ENCODE measurements around the gene RICTOR. TPM values are rescaled to one million over a fixed set of nuclear protein-coding genes. Genes with fewer than 3 reads are reported as not detected.

Gene RICTOR
- total and polyA plus RNA-seq, 9 of the 15 experiments (the other 6 are each of a cell fraction or from before 2014, with no cell fraction given), result 13.9 to 46.6 (median 22.6) TPM

DNA sequence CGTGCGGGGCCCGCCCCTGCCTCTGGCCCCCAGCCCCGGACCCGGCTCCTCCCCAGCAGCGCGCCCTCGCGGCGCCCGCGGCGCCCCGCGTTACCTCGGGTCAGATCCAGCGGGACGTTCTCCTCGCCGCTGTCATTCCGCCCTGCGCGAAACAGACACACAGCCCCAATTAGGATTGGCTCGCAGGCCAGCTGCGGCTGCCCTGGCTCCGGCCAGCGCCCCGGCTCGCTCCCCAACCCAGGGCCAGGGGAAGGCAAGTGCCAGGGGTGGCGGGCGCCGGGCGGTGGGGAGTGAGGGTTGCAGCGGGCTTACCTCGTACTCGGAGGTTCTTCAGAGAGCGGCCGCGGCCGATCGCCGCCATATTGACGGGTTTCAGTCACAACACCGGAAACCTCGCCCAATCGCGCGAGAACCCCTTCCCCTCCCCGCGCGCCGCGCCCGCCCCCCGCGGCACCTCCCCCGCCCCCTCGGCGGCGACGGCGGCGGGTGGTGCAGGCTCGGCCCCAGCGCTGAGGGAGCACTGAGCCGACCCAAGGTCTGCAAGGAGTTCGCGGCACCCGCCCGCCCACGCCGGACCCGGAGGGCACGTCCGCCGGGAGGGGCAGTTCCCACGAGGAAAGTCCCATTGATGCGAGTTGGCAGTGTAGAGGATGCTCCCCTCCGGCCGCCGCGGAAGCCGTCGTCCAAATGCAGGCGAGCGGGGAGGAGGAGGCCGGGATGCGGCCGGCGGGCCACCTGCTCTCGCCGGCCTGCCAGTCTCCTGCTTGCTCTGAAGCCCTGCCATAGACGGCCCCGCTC lies at the start of gene RICTOR (continued):
- TF ChIP-seq CTBP1 (IDR thresholded peaks at IDR 0.05; ENCODE audit: borderline replicate concordance) (peak; percentile 76; the same call in 1 of the 2 replicates), KHSRP (IDR thresholded peaks at IDR 0.05) (no peak), POLR2B (IDR thresholded peaks at IDR 0.05; ENCODE audit: low read depth, partially characterized antibody) (peak; percentile 86), RAD51 (IDR thresholded peaks at IDR 0.05; ENCODE audit: borderline replicate concordance, low read depth) (no peak), ZNF699 (CRISPR knock-in tag; IDR thresholded peaks at IDR 0.05; ENCODE audit: insufficient replicate concordance) (no peak), CHD4 (IDR thresholded peaks at IDR 0.05; ENCODE audit: insufficient read depth, insufficient replicate concordance, low read depth, low read length, poor library complexity, severe bottlenecking) (no peak), KAT7 (CRISPR knock-in tag; IDR thresholded peaks at IDR 0.05; ENCODE audit: borderline replicate concordance) (peak; percentile 20), ZNF175 (CRISPR knock-in tag; IDR thresholded peaks at IDR 0.05; ENCODE audit: low read depth) (no peak), ARID2 (IDR thresholded peaks at IDR 0.05) (no peak), SAFB (IDR thresholded peaks at IDR 0.05; ENCODE audit: borderline replicate concordance, low read depth, low read length) (peak; percentile 75), RHOXF2B (CRISPR knock-in tag; conservative IDR thresholded peaks at IDR 0.05) (peak; percentile 84; the same call in 1 of the 2 replicates), TARDBP (IDR thresholded peaks at IDR 0.05) (0 out of 2 replicates have a peak, but pooled peaks have one; percentile 33), EZH2 (IDR thresholded peaks at IDR 0.05; ENCODE audit: borderline replicate concordance, low read depth, low read length) (no peak)
- TF ChIP-seq, protein P1, sequence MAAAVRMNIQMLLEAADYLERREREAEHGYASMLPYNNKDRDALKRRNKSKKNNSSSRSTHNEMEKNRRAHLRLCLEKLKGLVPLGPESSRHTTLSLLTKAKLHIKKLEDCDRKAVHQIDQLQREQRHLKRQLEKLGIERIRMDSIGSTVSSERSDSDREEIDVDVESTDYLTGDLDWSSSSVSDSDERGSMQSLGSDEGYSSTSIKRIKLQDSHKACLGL (CRISPR knock-in tag; IDR thresholded peaks at IDR 0.05; ENCODE audit: borderline replicate concordance, poor library complexity, severe bottlenecking), result no peak
- TF ChIP-seq, protein P2, sequence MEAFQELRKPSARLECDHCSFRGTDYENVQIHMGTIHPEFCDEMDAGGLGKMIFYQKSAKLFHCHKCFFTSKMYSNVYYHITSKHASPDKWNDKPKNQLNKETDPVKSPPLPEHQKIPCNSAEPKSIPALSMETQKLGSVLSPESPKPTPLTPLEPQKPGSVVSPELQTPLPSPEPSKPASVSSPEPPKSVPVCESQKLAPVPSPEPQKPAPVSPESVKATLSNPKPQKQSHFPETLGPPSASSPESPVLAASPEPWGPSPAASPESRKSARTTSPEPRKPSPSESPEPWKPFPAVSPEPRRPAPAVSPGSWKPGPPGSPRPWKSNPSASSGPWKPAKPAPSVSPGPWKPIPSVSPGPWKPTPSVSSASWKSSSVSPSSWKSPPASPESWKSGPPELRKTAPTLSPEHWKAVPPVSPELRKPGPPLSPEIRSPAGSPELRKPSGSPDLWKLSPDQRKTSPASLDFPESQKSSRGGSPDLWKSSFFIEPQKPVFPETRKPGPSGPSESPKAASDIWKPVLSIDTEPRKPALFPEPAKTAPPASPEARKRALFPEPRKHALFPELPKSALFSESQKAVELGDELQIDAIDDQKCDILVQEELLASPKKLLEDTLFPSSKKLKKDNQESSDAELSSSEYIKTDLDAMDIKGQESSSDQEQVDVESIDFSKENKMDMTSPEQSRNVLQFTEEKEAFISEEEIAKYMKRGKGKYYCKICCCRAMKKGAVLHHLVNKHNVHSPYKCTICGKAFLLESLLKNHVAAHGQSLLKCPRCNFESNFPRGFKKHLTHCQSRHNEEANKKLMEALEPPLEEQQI (IDR thresholded peaks at IDR 0.05), result 0 out of 2 replicates have a peak, but pooled peaks have one; percentile 16
- TF ChIP-seq, protein P3, sequence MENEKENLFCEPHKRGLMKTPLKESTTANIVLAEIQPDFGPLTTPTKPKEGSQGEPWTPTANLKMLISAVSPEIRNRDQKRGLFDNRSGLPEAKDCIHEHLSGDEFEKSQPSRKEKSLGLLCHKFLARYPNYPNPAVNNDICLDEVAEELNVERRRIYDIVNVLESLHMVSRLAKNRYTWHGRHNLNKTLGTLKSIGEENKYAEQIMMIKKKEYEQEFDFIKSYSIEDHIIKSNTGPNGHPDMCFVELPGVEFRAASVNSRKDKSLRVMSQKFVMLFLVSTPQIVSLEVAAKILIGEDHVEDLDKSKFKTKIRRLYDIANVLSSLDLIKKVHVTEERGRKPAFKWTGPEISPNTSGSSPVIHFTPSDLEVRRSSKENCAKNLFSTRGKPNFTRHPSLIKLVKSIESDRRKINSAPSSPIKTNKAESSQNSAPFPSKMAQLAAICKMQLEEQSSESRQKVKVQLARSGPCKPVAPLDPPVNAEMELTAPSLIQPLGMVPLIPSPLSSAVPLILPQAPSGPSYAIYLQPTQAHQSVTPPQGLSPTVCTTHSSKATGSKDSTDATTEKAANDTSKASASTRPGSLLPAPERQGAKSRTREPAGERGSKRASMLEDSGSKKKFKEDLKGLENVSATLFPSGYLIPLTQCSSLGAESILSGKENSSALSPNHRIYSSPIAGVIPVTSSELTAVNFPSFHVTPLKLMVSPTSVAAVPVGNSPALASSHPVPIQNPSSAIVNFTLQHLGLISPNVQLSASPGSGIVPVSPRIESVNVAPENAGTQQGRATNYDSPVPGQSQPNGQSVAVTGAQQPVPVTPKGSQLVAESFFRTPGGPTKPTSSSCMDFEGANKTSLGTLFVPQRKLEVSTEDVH (IDR thresholded peaks at IDR 0.05; ENCODE audit: low read depth, partially characterized antibody), result no peak
- TF ChIP-seq, protein P4, sequence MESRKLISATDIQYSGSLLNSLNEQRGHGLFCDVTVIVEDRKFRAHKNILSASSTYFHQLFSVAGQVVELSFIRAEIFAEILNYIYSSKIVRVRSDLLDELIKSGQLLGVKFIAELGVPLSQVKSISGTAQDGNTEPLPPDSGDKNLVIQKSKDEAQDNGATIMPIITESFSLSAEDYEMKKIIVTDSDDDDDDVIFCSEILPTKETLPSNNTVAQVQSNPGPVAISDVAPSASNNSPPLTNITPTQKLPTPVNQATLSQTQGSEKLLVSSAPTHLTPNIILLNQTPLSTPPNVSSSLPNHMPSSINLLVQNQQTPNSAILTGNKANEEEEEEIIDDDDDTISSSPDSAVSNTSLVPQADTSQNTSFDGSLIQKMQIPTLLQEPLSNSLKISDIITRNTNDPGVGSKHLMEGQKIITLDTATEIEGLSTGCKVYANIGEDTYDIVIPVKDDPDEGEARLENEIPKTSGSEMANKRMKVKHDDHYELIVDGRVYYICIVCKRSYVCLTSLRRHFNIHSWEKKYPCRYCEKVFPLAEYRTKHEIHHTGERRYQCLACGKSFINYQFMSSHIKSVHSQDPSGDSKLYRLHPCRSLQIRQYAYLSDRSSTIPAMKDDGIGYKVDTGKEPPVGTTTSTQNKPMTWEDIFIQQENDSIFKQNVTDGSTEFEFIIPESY (CRISPR knock-in tag; IDR thresholded peaks at IDR 0.05), result no peak; the same call in 1 of the 2 replicates
